Stimulated activated CD4-positive, alpha-beta T cell treated with anti-CD3 and anti-CD28 coated beads, Interleukin-2, amount 100 ng/mL, for 48 hours (primary cell): Measurements from ENCODE around the gene PCDHGA6.
"Not testable (repeated sequence)": the region's sequence is repeated elsewhere in the genome, so short reads cannot be mapped to it uniquely, and the experiment has no call there.

Experiments
- DNase-seq, 2 donors: peaks; one replicate each; pipeline ENCODE4 v3.0.0-alpha.2; 2020

The PCDHGA6 gene

GRCh38 chr5:141373673-141374317, at the start of gene PCDHGA6:
Gene PCDHGA6 (plus strand): TSS chr5:141373891. CDS start chr5:141374084, 193 bp downstream.
- DNase-seq = no peak

GRCh38 chr5:141326088-141326854, 47.4 kb upstream of the PCDHGA6 start:
- peak; percentile 34 to 52 for DNase-seq

- no peak for DNase-seq
Observed at GRCh38 chr5:141328231-141328630, 45.5 kb upstream of the PCDHGA6 start.

- no peak for DNase-seq
Observed at GRCh38 chr5:141330299-141331080, 43.2 kb upstream of the PCDHGA6 start, which contains the start of gene PCDHGA1. Gene PCDHGA1 (plus strand): TSS chr5:141330514.

GRCh38 chr5:141332571-141332970, 41.1 kb upstream of the PCDHGA6 start:
- not testable (repeated sequence) for DNase-seq

- DNase-seq = no peak
Observed at GRCh38 chr5:141338538-141339306, 35.0 kb upstream of the PCDHGA6 start, which contains the start of gene PCDHGA2. Gene PCDHGA2 (plus strand): TSS chr5:141338760.

GRCh38 chr5:141340781-141341354, 32.8 kb upstream of the PCDHGA6 start:
- not testable (repeated sequence) for DNase-seq

GRCh38 chr5:141342773-141343172, 30.9 kb upstream of the PCDHGA6 start:
- DNase-seq = no peak

GRCh38 chr5:141343242-141343952, 30.3 kb upstream of the PCDHGA6 start, which contains the start of gene PCDHGA3:
Gene PCDHGA3 (plus strand): TSS chr5:141343829. CDS start chr5:141344034, 205 bp downstream.
- DNase-seq = no peak

GRCh38 chr5:141343953-141344463, 29.7 kb upstream of the PCDHGA6 start:
- no peak for DNase-seq

- DNase-seq = no peak
Observed at GRCh38 chr5:141345327-141345726, 28.4 kb upstream of the PCDHGA6 start.

GRCh38 chr5:141346017-141346416, 27.7 kb upstream of the PCDHGA6 start:
- not testable (repeated sequence) for DNase-seq

GRCh38 chr5:141349917-141350619, 23.6 kb upstream of the PCDHGA6 start, which contains the start of gene PCDHGB1:
Gene PCDHGB1 (plus strand): TSS chr5:141350099. CDS start chr5:141350261, 162 bp downstream.
- no peak for DNase-seq

GRCh38 chr5:141351591-141351990, 22.1 kb upstream of the PCDHGA6 start:
- no peak for DNase-seq

GRCh38 chr5:141354900-141355469, 18.7 kb upstream of the PCDHGA6 start, which contains the start of gene PCDHGA4:
Gene PCDHGA4 (plus strand): TSS chr5:141355021. CDS start chr5:141355108, 87 bp downstream.
- DNase-seq = no peak

- no peak for DNase-seq
Observed at GRCh38 chr5:141355641-141356040, 18.1 kb upstream of the PCDHGA6 start.

- DNase-seq = no peak
Observed at GRCh38 chr5:141356133-141356532, 17.6 kb upstream of the PCDHGA6 start.

- no peak for DNase-seq
Observed at GRCh38 chr5:141356950-141357349, 16.7 kb upstream of the PCDHGA6 start.

GRCh38 chr5:141359790-141360426, 13.8 kb upstream of the PCDHGA6 start, which contains the start of gene PCDHGB2:
Gene PCDHGB2 (plus strand): TSS chr5:141359994. CDS start chr5:141360136, 142 bp downstream.
- no peak for DNase-seq
